HG03354 (cell line): ENCODE measurements around the gene JKAMP.

Experiments used
- ATAC-seq: cut with Tn5 transposase; IDR thresholded peaks from one replicate; pipeline ENCODE4 v1.9.1; 2021; ENCODE audit warnings: mild to moderate bottlenecking; ENCODE audit not compliant: unreplicated experiment, poor library complexity, severe bottlenecking

The JKAMP gene

DNA sequence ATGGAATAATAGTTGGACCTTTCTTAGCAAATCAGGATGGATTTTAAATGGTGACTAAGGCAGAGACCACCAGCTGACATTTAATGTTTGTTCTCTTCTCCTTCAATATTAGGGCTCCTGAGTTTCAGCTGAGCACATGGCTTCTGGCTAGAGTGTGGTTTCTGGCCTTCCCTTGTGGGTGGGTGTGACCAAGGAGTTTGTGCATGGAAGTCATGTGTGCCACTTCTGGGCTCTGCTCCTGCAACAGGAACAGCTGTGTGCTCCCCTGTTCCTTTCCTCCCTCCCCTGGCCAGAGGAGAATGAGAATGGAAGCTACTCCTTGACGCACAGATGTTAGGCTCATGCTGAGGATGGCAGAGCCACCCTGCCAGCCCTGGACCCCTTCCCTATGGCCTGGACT, 48.1 kb downstream of the JKAMP start:
- ATAC-seq: no peak

- ATAC-seq: no peak
Observed at GRCh38 chr14:59534361-59534987, 50.2 kb downstream of the JKAMP start.

- no peak for ATAC-seq
Observed at GRCh38 chr14:59537476-59537875, 53.2 kb downstream of the JKAMP start.

- no peak for ATAC-seq
Observed at GRCh38 chr14:59538936-59539335, 54.6 kb downstream of the JKAMP start.

DNA sequence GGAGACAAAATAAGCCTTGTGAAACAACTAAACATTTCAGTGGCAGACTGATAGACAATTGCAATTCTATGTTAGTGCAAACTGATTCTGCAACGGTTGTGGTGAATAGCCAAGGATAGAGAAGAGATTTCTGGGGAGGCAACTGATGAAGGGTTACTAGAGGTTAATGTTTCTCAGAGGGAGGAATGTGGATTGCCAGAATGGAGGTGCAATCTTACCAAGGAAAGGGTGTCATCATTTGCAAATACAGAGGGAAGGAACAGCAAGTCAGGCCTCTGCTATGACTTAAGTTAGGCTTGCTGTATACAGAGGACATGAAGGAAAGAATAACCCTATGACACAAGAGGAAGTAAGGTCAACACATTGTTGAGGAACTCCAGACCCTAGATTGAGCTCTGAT, 56.5 kb downstream of the JKAMP start:
- no peak for ATAC-seq

DNA sequence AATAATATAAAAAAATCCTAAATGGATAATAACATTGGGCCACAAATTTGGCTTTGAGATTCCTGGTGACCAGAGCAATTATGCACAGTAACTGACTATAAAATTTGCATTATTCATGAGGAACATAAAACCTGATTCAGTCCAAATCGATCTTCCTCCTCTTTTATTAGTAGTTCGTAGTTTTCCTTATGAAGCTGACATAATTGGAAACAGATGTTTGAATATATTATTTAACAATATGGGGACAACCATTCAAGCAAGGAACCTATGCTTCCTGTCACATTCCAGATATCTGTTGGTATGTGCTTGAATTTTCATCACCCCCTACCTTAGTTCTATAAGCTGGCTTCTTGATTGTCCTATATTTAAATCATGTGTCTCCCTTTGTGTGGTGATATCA, 57.4 kb downstream of the JKAMP start:
- no peak for ATAC-seq

GRCh38 chr14:59543873-59544272, 59.6 kb downstream of the JKAMP start:
- no peak for ATAC-seq

- no peak for ATAC-seq
Observed at GRCh38 chr14:59547310-59547709, 63.0 kb downstream of the JKAMP start.
